SK-N-MC (cell line): ENCODE measurements around the gene SREBF1.

Experiments used
- EZH2 ChIP-seq: fragments of 200-600 bp; sonication (generic); IDR thresholded peaks from one replicate; pipeline ENCODE4 v1.6.1; 2017; ENCODE audit warnings: antibody characterized with exemption
- FOXP2 ChIP-seq: optimal IDR thresholded peaks from 2 replicates; pipeline ENCODE3; 2011; ENCODE audit warnings: mild to moderate bottlenecking, moderate library complexity; ENCODE audit not compliant: insufficient read depth; ENCODE audit errors: extremely low read length, control extremely low read depth
- POLR2AphosphoS5 ChIP-seq: IDR thresholded peaks from 2 replicates; pipeline ENCODE4 v1.6.1; 2012; ENCODE audit warnings: mild to moderate bottlenecking, low read depth, low read length, borderline replicate concordance

GRCh38 chr17:17882082-17882581 is 45.3 kb upstream of the SREBF1 start:
- TF ChIP-seq EZH2, result no peak
- TF ChIP-seq POLR2AphosphoS5, result no peak
- no peak for TF ChIP-seq FOXP2
